ENCODE data around the gene KCNC1. TPM values are rescaled to one million over a fixed set of nuclear protein-coding genes. Genes with fewer than 3 reads are reported as not detected.

KCNC1 gene
- total RNA-seq, 1 donor from 2014 or later = 0.20 TPM

DNA sequence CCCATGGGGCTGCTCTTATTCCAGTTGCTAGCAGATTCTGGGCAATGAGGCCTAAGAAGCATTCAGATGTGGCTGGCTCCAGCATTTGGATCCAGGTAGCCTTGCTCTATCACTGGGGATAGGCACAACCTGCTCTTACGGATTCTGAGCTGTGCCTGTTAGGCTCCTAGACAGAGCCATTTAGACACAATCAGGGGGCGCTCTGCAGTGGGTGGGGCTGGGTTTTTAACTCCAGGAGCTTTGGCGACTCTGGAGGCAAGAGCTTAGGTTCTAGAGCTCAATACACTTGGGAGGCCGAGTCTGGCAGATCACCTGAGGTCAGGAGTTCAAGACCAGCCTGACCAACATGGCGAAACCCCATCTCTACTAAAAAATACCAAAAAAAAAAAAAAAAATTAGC lies 32.0 kb downstream of the KCNC1 start:
- Mint-ChIP-seq H3K27me3 (ENCODE audit: low read depth) (peaks cover 15% of the 10 kb centered on the region), H3K36me3 (ENCODE audit: low read depth) (no peaks in the 10 kb centered on the region), H3K4me1 (ENCODE audit: low read depth) (no peaks in the 10 kb centered on the region), H3K4me3 (ENCODE audit: unreplicated experiment) (no peak overlapping the region), H3K9me3 (ENCODE audit: low read depth) (no peaks in the 10 kb centered on the region), H3K27ac (ENCODE audit: unreplicated experiment) (no peak overlapping the region)
- TF ChIP-seq, protein P1, sequence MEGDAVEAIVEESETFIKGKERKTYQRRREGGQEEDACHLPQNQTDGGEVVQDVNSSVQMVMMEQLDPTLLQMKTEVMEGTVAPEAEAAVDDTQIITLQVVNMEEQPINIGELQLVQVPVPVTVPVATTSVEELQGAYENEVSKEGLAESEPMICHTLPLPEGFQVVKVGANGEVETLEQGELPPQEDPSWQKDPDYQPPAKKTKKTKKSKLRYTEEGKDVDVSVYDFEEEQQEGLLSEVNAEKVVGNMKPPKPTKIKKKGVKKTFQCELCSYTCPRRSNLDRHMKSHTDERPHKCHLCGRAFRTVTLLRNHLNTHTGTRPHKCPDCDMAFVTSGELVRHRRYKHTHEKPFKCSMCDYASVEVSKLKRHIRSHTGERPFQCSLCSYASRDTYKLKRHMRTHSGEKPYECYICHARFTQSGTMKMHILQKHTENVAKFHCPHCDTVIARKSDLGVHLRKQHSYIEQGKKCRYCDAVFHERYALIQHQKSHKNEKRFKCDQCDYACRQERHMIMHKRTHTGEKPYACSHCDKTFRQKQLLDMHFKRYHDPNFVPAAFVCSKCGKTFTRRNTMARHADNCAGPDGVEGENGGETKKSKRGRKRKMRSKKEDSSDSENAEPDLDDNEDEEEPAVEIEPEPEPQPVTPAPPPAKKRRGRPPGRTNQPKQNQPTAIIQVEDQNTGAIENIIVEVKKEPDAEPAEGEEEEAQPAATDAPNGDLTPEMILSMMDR (IDR thresholded peaks at IDR 0.05) = peak; percentile 35
- DNase-seq (ENCODE audit: low spot score) = peak; percentile 21

DNA sequence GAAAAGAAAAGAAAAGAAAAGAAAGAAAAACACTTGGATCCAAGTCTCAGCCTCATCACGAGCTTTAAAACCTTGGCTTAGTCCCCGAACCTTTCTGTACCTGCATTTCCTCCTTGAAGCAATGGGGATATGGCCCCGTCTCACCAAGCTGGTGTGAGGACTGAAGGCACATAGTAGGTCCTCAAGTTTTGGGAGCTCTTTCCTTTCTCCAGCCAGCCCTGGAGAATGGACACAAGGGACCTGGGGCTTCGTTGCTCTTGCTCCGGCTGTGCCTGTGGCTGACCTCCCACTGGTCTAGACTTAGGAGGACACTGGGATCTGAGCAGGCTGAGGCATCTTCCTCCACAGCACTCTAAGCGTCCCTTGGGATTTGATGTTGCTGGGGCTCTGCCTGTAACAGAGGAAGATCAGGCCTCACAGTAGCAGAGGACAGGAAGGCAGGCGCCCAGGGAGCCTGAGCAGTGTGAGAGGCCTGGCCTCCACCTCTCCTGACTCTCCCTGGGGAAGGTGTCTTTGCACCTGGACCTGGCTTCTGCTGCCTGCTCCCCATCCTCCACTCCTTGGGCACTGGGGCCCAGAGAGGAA lies 32.8 kb downstream of the KCNC1 start:
- no peaks in the 10 kb centered on the region for H3K4me1 Mint-ChIP-seq (ENCODE audit: low read depth)
- TF ChIP-seq, protein P1 (IDR thresholded peaks at IDR 0.05) = no peak
- DNase-seq (ENCODE audit: low spot score) = peak; percentile 44
- no peak overlapping the region for H3K4me3 Mint-ChIP-seq (ENCODE audit: unreplicated experiment)
- no peaks in the 10 kb centered on the region for H3K9me3 Mint-ChIP-seq (ENCODE audit: low read depth)
- peaks cover 10% of the 10 kb centered on the region for H3K27me3 Mint-ChIP-seq (ENCODE audit: low read depth)
- H3K36me3 Mint-ChIP-seq (ENCODE audit: low read depth) = no peaks in the 10 kb centered on the region
- H3K27ac Mint-ChIP-seq (ENCODE audit: unreplicated experiment) = no peak overlapping the region

DNA sequence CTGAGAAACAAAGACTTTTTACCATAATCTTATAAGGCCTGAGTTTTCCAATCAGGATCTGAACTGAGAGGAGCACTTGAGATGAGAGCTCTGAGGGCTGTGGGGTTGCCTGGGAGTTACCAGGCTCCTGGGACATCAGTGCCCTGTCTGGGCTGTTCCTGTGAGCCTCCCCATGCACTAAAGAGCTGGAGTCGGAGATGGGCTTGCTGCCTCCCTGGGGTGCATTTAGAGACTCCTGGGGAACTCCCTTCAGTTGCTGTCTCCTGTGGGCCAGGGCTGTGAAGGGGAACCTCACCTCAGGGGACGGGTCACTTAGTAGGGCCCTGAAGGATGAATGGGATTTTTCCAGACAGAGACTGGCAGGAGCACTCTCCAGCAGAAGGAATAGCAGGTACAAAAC lies 33.3 kb downstream of the KCNC1 start:
- TF ChIP-seq, protein P1 (IDR thresholded peaks at IDR 0.05) = no peak
- Mint-ChIP-seq H3K4me3 (ENCODE audit: unreplicated experiment) (no peak overlapping the region), H3K27me3 (ENCODE audit: low read depth) (peaks cover 8% of the 10 kb centered on the region), H3K9me3 (ENCODE audit: low read depth) (no peaks in the 10 kb centered on the region), H3K4me1 (ENCODE audit: low read depth) (no peaks in the 10 kb centered on the region), H3K27ac (ENCODE audit: unreplicated experiment) (no peak overlapping the region), H3K36me3 (ENCODE audit: low read depth) (no peaks in the 10 kb centered on the region)
- peak; percentile 52 for DNase-seq (ENCODE audit: low spot score)

DNA sequence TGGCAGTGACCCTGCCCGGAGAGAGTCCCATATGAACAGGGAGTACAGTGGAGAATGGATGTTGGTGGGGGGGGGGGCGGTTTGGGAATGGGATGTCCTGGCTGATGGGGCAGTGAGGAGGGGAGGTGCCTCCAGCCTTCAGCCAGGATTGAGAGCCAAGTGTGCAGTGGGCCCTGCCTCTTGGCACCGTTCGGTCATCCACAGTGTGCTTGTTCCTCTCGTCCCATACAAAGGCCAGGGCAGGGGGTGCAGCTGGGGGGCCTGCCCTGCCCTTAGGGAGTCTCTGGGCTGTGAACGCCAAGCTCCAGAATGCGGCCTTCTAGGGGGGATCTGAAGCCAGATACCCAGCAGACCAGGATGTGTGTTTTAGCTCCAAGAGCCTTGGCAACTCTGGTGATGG lies 34.0 kb downstream of the KCNC1 start:
- no peak overlapping the region for H3K4me3 Mint-ChIP-seq (ENCODE audit: unreplicated experiment)
- H3K4me1 Mint-ChIP-seq (ENCODE audit: low read depth) = no peaks in the 10 kb centered on the region
- TF ChIP-seq, protein P1 (IDR thresholded peaks at IDR 0.05) = no peak
- peaks cover 8% of the 10 kb centered on the region for H3K27me3 Mint-ChIP-seq (ENCODE audit: low read depth)
- H3K36me3 Mint-ChIP-seq (ENCODE audit: low read depth) = no peaks in the 10 kb centered on the region
- peak; percentile 69 for DNase-seq (ENCODE audit: low spot score)
- H3K9me3 Mint-ChIP-seq (ENCODE audit: low read depth) = no peaks in the 10 kb centered on the region
- no peak overlapping the region for H3K27ac Mint-ChIP-seq (ENCODE audit: unreplicated experiment)

DNA sequence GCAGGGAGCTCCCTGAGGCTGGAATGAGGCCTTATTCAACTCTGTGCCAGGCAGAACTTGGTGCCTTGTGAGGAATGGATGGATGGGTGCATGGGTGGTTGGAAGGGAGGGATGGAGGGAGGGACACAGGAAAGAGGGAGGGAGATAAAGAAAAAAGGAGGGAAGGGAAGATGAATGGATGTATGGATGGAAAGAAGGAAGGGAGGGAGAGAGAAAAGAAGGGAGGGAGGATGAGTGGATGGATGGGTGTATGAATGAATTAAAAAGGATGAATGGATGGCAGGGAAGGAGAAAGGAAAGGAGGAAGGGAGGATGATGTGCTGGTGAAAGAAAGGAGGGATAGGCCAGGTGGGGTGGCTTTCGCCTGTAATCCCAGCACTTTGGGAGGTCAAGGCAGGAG lies 34.6 kb downstream of the KCNC1 start:
- TF ChIP-seq, protein P1 (IDR thresholded peaks at IDR 0.05) = no peak
- Mint-ChIP-seq H3K27me3 (ENCODE audit: low read depth) (peaks cover 8% of the 10 kb centered on the region), H3K27ac (ENCODE audit: unreplicated experiment) (no peak overlapping the region), H3K4me1 (ENCODE audit: low read depth) (no peaks in the 10 kb centered on the region), H3K9me3 (ENCODE audit: low read depth) (no peaks in the 10 kb centered on the region), H3K36me3 (ENCODE audit: low read depth) (no peaks in the 10 kb centered on the region), H3K4me3 (ENCODE audit: unreplicated experiment) (no peak overlapping the region)
- no peak for DNase-seq (ENCODE audit: low spot score)

All from chondrocyte (in vitro differentiated cells).